Neuron (in vitro differentiated cells): ENCODE measurements around the gene SMYD1.
"Not testable (repeated sequence)": the region's sequence is repeated elsewhere in the genome, so short reads cannot be mapped to it uniquely, and the experiment has no call there.

Experiments
- H2AFZ ChIP-seq: one replicate; pipeline ENCODE4 v1.6.1; 2013; ENCODE audit warnings: low read depth, mild to moderate bottlenecking, inconsistent platforms, low read length, moderate library complexity
- H3K27me3 ChIP-seq: one replicate; pipeline ENCODE4 v1.6.1; 2013; ENCODE audit warnings: low read length; ENCODE audit not compliant: insufficient read depth
- H3K36me3 ChIP-seq: one replicate; pipeline ENCODE4 v1.6.1; 2013; ENCODE audit warnings: low read length; ENCODE audit not compliant: insufficient read depth
- H3K4me1 ChIP-seq: one replicate; pipeline ENCODE4 v1.6.1; 2013; ENCODE audit warnings: low read length; ENCODE audit not compliant: insufficient read depth
- H3K4me3 ChIP-seq: 2 replicates; pipeline ENCODE4 v1.5.1; 2013; ENCODE audit warnings: mild to moderate bottlenecking, low read length, moderate library complexity
- H3K9me3 ChIP-seq: one replicate; pipeline ENCODE4 v1.6.1; 2013; ENCODE audit warnings: low read length

The SMYD1 gene

DNA sequence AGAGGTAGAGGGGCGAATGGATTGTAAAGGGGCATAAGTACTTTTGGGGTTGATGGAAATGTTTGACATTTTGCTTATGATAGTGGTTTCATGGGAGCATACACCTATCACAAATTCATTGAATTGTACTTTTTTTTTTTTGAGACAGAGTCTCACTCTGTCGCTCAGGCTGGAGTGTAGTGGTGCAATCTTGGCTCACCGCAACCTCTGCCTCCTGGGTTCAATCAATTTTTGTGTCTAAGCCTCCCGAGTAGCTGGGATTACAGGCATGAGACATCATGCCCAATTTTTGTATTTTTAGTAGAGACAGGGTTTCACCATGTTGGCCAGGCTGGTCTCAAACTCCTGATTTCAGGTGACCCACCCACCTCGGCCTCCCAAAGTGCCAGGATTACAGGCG lies 22.1 kb upstream of the SMYD1 start:
- H2AFZ ChIP-seq, H3K4me1 ChIP-seq, H3K36me3 ChIP-seq, H3K4me3 ChIP-seq, H3K27me3 ChIP-seq, H3K9me3 ChIP-seq: not testable (repeated sequence)

DNA sequence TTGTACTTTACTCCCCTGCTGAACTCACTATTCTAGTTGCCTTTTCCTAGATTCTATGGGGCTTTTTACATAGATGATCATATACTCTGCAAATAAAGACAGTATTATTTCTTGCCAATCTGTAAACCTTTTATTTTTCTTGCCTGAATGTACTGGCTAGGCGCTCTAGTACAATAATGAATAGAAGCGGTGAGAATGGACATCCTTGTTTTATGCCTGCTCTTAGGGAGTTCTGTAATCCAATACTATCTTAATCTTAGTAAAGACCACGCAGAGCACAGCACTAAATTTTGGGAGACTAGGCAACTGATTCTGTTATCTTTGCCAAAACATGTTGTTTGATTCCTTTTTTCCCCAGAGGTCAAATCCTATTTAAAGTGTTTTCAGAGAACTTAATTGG lies 19.1 kb upstream of the SMYD1 start:
- Histone ChIP-seq H3K4me1 (peaks cover 1% of the 10 kb centered on the region), H2AFZ (no peak overlapping the region), H3K27me3 (no peaks in the 10 kb centered on the region), H3K36me3 (peaks cover 5% of the 10 kb centered on the region), H3K9me3 (no peaks in the 10 kb centered on the region), H3K4me3 (no peak overlapping the region)

DNA sequence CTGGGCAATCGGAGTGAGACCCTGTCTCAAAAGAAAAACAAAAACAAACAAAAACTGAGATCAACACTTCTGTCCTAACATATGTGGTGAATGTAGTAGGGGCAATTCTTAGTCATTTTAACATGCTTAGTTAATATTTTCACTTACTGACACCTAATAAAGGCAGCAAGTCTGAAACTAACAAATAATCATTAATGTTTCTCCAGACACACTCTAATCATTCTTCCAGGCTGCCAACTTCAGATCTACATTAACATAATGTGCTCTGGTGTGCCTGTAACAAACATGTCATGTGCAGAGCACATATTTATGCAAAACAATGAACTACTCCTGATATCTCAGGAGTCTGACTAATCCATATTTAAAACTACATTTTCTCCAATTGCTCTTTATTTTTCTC lies 18.0 kb upstream of the SMYD1 start:
- peaks cover 5% of the 10 kb centered on the region for H3K36me3 ChIP-seq
- no peak overlapping the region for H2AFZ ChIP-seq
- peaks cover 12% of the 10 kb centered on the region for H3K4me1 ChIP-seq
- H3K4me3 ChIP-seq, result no peak overlapping the region
- no peaks in the 10 kb centered on the region for H3K27me3 ChIP-seq
- no peaks in the 10 kb centered on the region for H3K9me3 ChIP-seq

GRCh38 chr2:88051792-88052191 lies 15.8 kb upstream of the SMYD1 start:
- Histone ChIP-seq H3K4me3 (no peak overlapping the region), H2AFZ (no peak overlapping the region), H3K36me3 (peaks cover 5% of the 10 kb centered on the region), H3K4me1 (peaks cover 20% of the 10 kb centered on the region), H3K27me3 (no peaks in the 10 kb centered on the region), H3K9me3 (no peaks in the 10 kb centered on the region)

GRCh38 chr2:88053296-88053695 lies 14.3 kb upstream of the SMYD1 start:
- Histone ChIP-seq H3K4me3 (no peak overlapping the region), H2AFZ (no peak overlapping the region), H3K27me3 (no peaks in the 10 kb centered on the region), H3K9me3 (no peaks in the 10 kb centered on the region), H3K4me1 (peaks cover 20% of the 10 kb centered on the region), H3K36me3 (peaks cover 5% of the 10 kb centered on the region)

DNA sequence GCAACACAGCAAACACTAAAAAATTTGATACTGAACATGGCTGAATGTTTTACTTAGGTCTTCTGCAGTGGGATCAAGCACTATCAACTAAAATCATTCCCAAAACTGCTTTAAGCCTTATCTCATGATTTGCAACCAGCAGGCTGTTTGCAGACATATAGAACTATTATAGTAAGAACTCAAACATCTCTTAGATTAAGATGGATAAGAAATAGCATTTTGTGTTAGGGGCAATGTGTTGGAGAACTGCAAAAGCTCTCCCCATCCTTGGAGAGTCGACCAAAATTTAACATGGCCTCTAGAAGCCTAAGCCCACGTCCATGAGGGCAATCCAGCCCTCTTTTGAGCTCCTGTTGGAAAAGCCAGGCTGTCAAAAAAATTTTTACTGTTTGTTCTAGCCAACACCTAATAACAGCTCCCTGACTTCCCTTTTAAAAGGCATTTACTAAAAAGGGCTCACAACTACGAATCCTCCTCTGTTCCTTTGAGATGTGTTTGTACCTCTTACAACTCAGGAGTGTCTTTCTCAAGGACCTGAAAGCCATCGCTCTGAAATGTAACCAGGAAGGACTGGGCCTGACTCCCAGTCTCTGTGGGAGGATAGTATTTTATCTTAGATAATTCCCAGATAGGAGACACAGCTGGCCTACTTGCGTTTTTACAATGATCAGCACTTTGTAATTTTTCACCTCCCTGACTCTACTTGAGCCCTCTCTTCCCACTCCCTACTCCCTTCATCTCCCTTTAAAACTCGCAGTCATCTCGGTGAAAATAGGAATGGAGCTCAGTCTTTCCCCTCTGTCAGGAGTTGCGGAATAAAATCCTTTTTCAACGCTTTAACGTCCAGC lies 13.5 kb upstream of the SMYD1 start:
- Histone ChIP-seq H3K4me3 (peak overlapping the region; percentile 93), H3K9me3 (no peaks in the 10 kb centered on the region), H3K4me1 (peaks cover 20% of the 10 kb centered on the region), H3K27me3 (no peaks in the 10 kb centered on the region), H2AFZ (no peak overlapping the region), H3K36me3 (peaks cover 5% of the 10 kb centered on the region)

DNA sequence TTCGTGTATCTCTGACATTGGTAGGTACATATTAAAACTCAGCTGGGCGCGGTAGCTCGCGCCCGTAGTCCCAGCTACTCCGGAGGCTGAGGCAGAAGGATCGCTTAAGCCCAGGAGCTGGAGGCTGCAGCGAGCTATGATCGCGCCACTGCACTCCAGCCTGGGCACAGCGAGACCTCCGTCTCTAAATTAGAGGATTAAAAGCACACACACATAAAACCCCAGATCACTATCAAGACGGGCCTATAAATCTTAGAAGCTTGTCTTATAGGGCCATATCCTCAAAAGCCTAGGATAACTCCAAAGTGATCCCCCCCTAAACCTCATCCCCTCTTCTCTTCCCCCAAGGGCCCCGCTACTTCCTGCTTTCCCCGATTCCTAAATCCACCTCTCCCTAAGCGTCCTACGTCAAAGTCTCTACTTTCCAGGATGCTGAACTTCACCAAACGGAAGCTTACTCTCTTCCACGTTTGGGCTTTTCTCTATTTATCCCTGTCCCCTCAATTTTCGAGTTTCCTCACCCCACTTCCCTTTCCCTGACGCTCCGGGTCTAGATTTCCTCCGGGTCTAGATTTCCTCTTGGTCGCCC lies 12.7 kb upstream of the SMYD1 start:
- H3K36me3 ChIP-seq, result peaks cover 5% of the 10 kb centered on the region
- H3K27me3 ChIP-seq, result no peaks in the 10 kb centered on the region
- peak overlapping the region; percentile 93 for H3K4me3 ChIP-seq
- peaks cover 20% of the 10 kb centered on the region for H3K4me1 ChIP-seq
- peak overlapping the region; percentile 83 for H2AFZ ChIP-seq
- H3K9me3 ChIP-seq, result no peaks in the 10 kb centered on the region

DNA sequence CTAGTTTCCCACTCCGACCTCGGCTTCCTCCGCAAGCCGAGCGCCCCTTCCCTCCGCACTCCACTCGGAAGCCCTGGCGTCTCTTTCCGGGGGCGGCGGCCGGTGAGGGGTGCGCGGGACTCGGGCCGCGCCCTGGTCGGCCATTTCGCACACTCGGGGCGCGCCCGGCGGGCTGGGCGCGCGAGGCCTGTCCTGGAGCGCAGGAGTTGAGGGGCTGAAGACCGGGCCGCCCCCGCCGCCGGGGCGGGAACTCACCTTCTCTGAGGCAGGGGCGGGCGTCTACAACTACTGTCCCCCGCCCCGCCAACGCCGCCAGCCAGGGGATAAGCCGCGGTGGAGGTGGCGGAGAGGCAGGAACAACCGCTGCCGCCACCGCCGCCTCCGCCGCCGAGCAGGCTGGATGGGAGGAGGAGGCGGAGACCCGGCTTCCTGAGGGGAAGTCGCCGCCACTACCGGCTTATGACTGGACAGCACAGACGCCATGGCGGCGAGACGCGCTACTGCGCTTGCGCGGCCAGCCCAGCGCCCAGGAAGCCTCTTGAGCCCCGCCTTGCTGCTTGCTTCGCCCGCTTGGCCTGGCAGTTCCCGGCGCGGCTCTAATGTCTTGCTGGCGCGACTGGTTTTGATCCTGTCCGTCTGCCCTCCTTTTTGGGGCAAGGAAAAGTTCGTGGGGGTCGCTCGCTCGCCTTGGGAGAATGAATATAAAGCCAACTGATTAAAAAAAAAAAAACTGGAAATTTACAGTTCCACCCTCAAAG lies 12.1 kb upstream of the SMYD1 start, which contains the start of gene KRCC1:
KRCC1 (minus strand) TSS at position 413 of the 758 bp plus-strand sequence. CDS start 27,220 bp downstream, outside the sequence.
- no peaks in the 10 kb centered on the region for H3K27me3 ChIP-seq
- H3K4me3 ChIP-seq, result peak within 1 kb of the TSS; percentile 93
- H3K4me1 ChIP-seq, result peaks cover 20% of the 10 kb centered on the region
- no peaks in the 10 kb centered on the region for H3K9me3 ChIP-seq
- peak within 1 kb of the TSS; percentile 83 for H2AFZ ChIP-seq
- H3K36me3 ChIP-seq, result peaks cover 5% of the 10 kb centered on the region

DNA sequence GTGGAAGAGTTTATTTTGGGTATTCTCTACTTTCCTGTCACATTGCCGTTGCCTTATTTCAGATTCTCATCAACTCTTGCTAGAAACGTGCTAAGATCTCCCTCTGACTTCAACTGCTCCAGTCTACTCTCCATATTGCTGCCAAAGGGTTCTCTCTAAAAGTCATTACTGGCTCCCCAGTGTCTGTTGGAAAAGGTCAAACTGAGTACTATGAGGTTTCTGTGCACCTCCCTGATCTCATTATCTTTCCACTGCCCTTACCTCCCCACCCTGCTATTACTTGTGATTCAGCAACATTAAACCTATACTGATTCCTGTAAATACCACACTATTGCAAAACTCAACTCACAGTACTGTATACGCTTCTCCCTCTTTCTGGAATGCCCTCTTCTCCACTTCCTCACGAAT lies 10.2 kb upstream of the SMYD1 start:
- Histone ChIP-seq H2AFZ (no peak overlapping the region), H3K4me3 (no peak overlapping the region), H3K36me3 (peaks cover 5% of the 10 kb centered on the region), H3K4me1 (peaks cover 20% of the 10 kb centered on the region), H3K9me3 (no peaks in the 10 kb centered on the region), H3K27me3 (no peaks in the 10 kb centered on the region)

DNA sequence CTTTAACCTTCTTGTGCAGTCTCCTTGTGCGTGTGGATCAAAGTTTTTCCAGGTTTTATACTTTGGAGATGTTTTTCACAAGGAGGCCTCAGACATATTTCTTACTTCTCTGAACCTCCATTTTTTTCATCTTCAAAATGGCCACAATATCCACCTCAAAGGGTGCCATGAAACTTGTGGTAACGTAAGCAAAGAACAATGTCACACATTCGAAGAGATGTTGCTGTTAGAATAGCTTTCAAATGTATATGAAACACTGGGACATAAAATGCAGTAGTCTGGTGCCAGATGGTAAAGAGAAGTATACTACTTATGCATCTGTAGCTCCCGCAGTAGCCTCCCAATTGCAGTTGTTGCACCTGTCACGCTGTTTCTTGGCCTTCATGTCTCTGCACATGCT lies 9.4 kb upstream of the SMYD1 start:
- H3K36me3 ChIP-seq, result peaks cover 3% of the 10 kb centered on the region
- H3K27me3 ChIP-seq, result no peaks in the 10 kb centered on the region
- H3K4me1 ChIP-seq, result peaks cover 20% of the 10 kb centered on the region
- no peak overlapping the region for H2AFZ ChIP-seq
- H3K9me3 ChIP-seq, result no peaks in the 10 kb centered on the region
- H3K4me3 ChIP-seq, result no peak overlapping the region

- H3K9me3 ChIP-seq, result no peaks in the 10 kb centered on the region
- no peak overlapping the region for H2AFZ ChIP-seq
- H3K4me3 ChIP-seq, result no peak overlapping the region
- no peaks in the 10 kb centered on the region for H3K27me3 ChIP-seq
- H3K4me1 ChIP-seq, result peaks cover 6% of the 10 kb centered on the region
- no peaks in the 10 kb centered on the region for H3K36me3 ChIP-seq
These were observed 7.4 kb upstream of the SMYD1 start for GRCh38 chr2:88059979-88060906.

DNA sequence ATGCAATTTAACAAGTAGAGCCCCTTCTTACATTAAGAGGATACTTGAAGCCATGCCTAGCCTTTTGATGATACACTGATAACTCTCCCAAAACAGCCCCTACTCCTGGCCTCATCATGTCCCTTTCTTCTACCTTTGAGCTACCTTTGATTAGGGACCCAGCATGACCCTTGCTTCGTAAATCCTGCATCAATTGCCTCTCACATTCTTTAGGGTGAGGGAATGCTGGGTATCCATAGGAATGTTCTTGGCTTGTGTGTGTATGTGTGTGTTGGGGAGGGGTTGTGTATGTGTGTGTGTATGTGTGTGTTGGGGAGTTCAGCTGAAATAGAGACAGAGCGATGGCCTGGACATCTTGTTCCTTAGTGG lies 6.7 kb upstream of the SMYD1 start:
- Histone ChIP-seq H3K4me1 (peaks cover 5% of the 10 kb centered on the region), H3K27me3 (no peaks in the 10 kb centered on the region), H2AFZ (no peak overlapping the region), H3K4me3 (no peak overlapping the region), H3K36me3 (no peaks in the 10 kb centered on the region), H3K9me3 (no peaks in the 10 kb centered on the region)
